ENCODE data around the gene ARHGAP10. TPM values are rescaled to one million over a fixed set of nuclear protein-coding genes. Genes with fewer than 3 reads are reported as not detected.
A peak's percentile ranks its signal among the peaks of the same experiment; 100 is the strongest.

ARHGAP10 gene
- polyA plus RNA-seq, 1 experiment = 20.2 TPM

- Histone ChIP-seq H3K4me3 (ENCODE audit: low read depth, low read length) (no peak overlapping the region), H3K36me3 (ENCODE audit: control insufficient read depth, insufficient read depth, low read length) (no peaks in the 10 kb centered on the region), H3K27me3 (ENCODE audit: control insufficient read depth, insufficient read depth, low read length) (no peaks in the 10 kb centered on the region)
- ChIA-PET POLR2A (no interaction called here), CTCF (interaction anchor here (0.7 kb wide), 1 partner anchor 730 kb away, joined by 3 read pairs; no protein-coding TSS in a partner anchor)
- DNase-seq (ENCODE audit: low read depth) = no peak
- TF ChIP-seq, protein P1, sequence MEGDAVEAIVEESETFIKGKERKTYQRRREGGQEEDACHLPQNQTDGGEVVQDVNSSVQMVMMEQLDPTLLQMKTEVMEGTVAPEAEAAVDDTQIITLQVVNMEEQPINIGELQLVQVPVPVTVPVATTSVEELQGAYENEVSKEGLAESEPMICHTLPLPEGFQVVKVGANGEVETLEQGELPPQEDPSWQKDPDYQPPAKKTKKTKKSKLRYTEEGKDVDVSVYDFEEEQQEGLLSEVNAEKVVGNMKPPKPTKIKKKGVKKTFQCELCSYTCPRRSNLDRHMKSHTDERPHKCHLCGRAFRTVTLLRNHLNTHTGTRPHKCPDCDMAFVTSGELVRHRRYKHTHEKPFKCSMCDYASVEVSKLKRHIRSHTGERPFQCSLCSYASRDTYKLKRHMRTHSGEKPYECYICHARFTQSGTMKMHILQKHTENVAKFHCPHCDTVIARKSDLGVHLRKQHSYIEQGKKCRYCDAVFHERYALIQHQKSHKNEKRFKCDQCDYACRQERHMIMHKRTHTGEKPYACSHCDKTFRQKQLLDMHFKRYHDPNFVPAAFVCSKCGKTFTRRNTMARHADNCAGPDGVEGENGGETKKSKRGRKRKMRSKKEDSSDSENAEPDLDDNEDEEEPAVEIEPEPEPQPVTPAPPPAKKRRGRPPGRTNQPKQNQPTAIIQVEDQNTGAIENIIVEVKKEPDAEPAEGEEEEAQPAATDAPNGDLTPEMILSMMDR (IDR thresholded peaks at IDR 0.05; ENCODE audit: insufficient read depth, low read depth, low read length) = no peak
These were observed 101.4 kb downstream of the ARHGAP10 start for GRCh38 chr4:147833254-147833653.

GRCh38 chr4:147833741-147834140 lies 101.9 kb downstream of the ARHGAP10 start:
- Histone ChIP-seq H3K27me3 (ENCODE audit: control insufficient read depth, insufficient read depth, low read length) (no peaks in the 10 kb centered on the region), H3K36me3 (ENCODE audit: control insufficient read depth, insufficient read depth, low read length) (no peaks in the 10 kb centered on the region), H3K4me3 (ENCODE audit: low read depth, low read length) (no peak overlapping the region)
- TF ChIP-seq, protein P1 (IDR thresholded peaks at IDR 0.05; ENCODE audit: insufficient read depth, low read depth, low read length) = no peak
- ChIA-PET POLR2A (no interaction called here), CTCF (interaction anchor here (0.7 kb wide), 1 partner anchor 730 kb away, joined by 3 read pairs; no protein-coding TSS in a partner anchor)
- no peak for DNase-seq (ENCODE audit: low read depth)

GRCh38 chr4:147834480-147834879 lies 102.6 kb downstream of the ARHGAP10 start:
- no peak overlapping the region for H3K4me3 ChIP-seq (ENCODE audit: low read depth, low read length)
- ChIA-PET CTCF (no interaction called here), POLR2A (no interaction called here)
- no peaks in the 10 kb centered on the region for H3K27me3 ChIP-seq (ENCODE audit: control insufficient read depth, insufficient read depth, low read length)
- no peaks in the 10 kb centered on the region for H3K36me3 ChIP-seq (ENCODE audit: control insufficient read depth, insufficient read depth, low read length)
- DNase-seq (ENCODE audit: low read depth) = no peak
- TF ChIP-seq, protein P1 (IDR thresholded peaks at IDR 0.05; ENCODE audit: insufficient read depth, low read depth, low read length) = no peak

DNA sequence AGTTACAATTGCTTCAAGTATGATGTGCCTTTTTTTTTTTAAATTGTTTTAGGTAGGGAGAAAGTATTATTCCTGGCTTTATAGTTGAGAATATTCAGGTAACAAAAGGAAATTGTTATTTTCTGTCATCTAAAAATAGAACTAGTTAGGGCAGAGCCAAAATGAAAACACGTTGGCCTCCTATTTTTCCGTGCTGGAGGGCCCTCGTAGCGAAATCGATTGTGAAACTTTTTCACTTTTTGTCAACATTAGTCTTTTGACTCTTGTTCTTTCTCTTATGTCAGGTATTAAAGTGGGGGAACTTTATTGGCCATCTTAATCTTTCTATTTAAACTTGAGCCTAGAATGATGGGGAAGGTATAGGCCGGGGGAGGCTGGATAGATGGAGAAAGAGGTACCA lies 104.9 kb downstream of the ARHGAP10 start:
- Histone ChIP-seq H3K4me3 (ENCODE audit: low read depth, low read length) (no peak overlapping the region), H3K36me3 (ENCODE audit: control insufficient read depth, insufficient read depth, low read length) (no peaks in the 10 kb centered on the region), H3K27me3 (ENCODE audit: control insufficient read depth, insufficient read depth, low read length) (no peaks in the 10 kb centered on the region)
- CTCF ChIA-PET = interaction anchor here (0.6 to 1.7 kb wide), 4 partner anchors 9 to 13 kb away, joined by 3 to 4 read pairs (median 4); no protein-coding TSS in a partner anchor
- no peak for DNase-seq (ENCODE audit: low read depth)
- POLR2A ChIA-PET = no interaction called here
- TF ChIP-seq, protein P1 (IDR thresholded peaks at IDR 0.05; ENCODE audit: insufficient read depth, low read depth, low read length) = no peak

DNA sequence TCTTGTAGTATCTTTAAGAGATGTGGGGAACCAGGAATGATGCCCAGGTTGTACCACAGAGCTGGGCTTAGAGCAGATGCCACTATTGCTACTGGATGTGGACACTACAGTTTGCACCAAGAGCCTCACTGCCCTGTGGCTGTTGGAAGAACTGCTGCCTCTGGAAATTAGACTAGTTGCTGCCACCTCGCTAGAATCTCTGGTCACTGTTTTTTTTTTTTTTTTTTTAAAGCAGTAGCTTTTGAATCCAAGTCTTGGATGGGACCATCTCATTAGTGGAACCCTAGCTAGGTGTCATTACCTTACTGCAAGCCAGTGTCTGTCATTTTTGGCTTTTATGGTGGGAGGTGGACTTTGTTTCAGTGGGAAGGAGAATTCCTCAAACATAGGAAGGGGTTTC lies 105.5 kb downstream of the ARHGAP10 start:
- DNase-seq (ENCODE audit: low read depth) = no peak
- Histone ChIP-seq H3K36me3 (ENCODE audit: control insufficient read depth, insufficient read depth, low read length) (no peaks in the 10 kb centered on the region), H3K4me3 (ENCODE audit: low read depth, low read length) (no peak overlapping the region), H3K27me3 (ENCODE audit: control insufficient read depth, insufficient read depth, low read length) (no peaks in the 10 kb centered on the region)
- ChIA-PET POLR2A (no interaction called here), CTCF (interaction anchor here (1.6 kb wide), 1 partner anchor 12 kb away, joined by 3 read pairs; no protein-coding TSS in a partner anchor)
- TF ChIP-seq, protein P1 (IDR thresholded peaks at IDR 0.05; ENCODE audit: insufficient read depth, low read depth, low read length) = peak; percentile 21; the same call in 1 of the 2 replicates

Data from BJ (cell line).